ENCODE data around the gene RGS9BP.
A peak's percentile ranks its signal among the peaks of the same experiment; 100 is the strongest.

The RGS9BP gene

GRCh38 chr19:32674931-32675719, 523 bp upstream of the RGS9BP start, which contains the start of gene ANKRD27:
ANKRD27 (minus strand) TSS chr19:32675180; CDS start chr19:32659015, 16,165 bp downstream.
- Mint-ChIP-seq H3K9me3 (no peaks in the 10 kb centered on the region), H3K4me3 (peak within 1 kb of the TSS; percentile 90), H3K36me3 (ENCODE audit: low read depth) (peaks cover 13% of the 10 kb centered on the region), H3K27me3 (peaks cover 44% of the 10 kb centered on the region), H3K4me1 (ENCODE audit: low read depth) (peaks cover 44% of the 10 kb centered on the region), H3K27ac (peak within 1 kb of the TSS; percentile 75)
- intact Hi-C loops (cut with micrococcal nuclease): loop anchor here (1.0 to 5.0 kb wide), 2 partner anchors 17 to 93 kb away; partner anchors contain the start of gene PDCD5

- Mint-ChIP-seq H3K27ac (peak overlapping the region; percentile 75), H3K4me1 (ENCODE audit: low read depth) (peaks cover 40% of the 10 kb centered on the region), H3K9me3 (no peaks in the 10 kb centered on the region), H3K4me3 (peak overlapping the region; percentile 80), H3K36me3 (ENCODE audit: low read depth) (peaks cover 12% of the 10 kb centered on the region), H3K27me3 (peaks cover 46% of the 10 kb centered on the region)
- intact Hi-C loops (cut with micrococcal nuclease): no loop called here
Observed at GRCh38 chr19:32676186-32676894, 692 bp downstream of the RGS9BP start.

GRCh38 chr19:32676895-32677359, 1.3 kb downstream of the RGS9BP start:
- Mint-ChIP-seq H3K4me1 (ENCODE audit: low read depth) (peaks cover 37% of the 10 kb centered on the region), H3K27me3 (peaks cover 46% of the 10 kb centered on the region), H3K27ac (no peak overlapping the region), H3K9me3 (no peaks in the 10 kb centered on the region), H3K4me3 (no peak overlapping the region), H3K36me3 (ENCODE audit: low read depth) (peaks cover 12% of the 10 kb centered on the region)
- intact Hi-C loops (cut with micrococcal nuclease): no loop called here

DNA sequence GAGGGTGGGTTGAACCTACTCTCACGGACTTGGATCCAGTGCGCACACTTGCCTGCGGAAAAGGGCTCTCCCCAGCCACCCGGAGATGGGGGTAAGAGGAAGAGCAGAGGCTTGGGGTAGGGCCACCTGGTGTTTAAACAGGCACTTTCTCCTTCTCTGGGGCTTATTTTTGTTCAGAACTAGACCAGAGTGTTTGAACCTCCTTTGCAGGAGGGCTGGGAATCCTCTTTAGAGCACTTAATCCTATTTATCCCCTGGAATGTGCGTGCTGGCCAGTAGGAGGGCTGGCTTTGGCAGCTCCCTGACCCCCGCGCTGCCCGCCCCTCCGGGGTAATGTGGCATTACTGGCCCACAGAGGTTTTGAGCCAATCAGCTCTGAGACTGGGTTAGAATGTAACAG, 2.0 kb downstream of the RGS9BP start:
- Mint-ChIP-seq H3K9me3 (no peaks in the 10 kb centered on the region), H3K36me3 (ENCODE audit: low read depth) (peaks cover 12% of the 10 kb centered on the region), H3K27me3 (peaks cover 46% of the 10 kb centered on the region), H3K4me3 (no peak overlapping the region), H3K27ac (no peak overlapping the region), H3K4me1 (ENCODE audit: low read depth) (peaks cover 29% of the 10 kb centered on the region)
- intact Hi-C loops (cut with micrococcal nuclease): no loop called here

DNA sequence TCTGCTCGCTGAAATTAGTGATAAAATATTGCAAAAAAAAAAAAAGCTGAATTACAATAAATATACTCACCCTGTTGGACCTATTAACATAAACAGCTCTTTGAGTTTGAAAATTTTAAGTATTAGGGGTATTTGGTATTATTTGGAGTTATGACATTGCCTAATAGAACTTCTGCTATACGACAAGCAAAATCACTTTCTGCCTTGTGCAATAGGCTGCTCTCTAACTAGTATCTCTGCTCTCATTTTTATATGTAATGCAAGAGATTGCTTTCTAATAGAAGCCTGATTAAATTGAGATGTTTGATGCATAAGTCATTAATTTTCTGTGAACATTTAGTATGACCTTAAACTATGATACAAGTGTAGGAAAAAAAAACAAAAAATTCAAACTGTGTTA, 5.3 kb downstream of the RGS9BP start:
- no peak overlapping the region for H3K27ac Mint-ChIP-seq
- H3K36me3 Mint-ChIP-seq (ENCODE audit: low read depth): no peaks in the 10 kb centered on the region
- H3K4me3 Mint-ChIP-seq: no peak overlapping the region
- peaks cover 32% of the 10 kb centered on the region for H3K27me3 Mint-ChIP-seq
- no peaks in the 10 kb centered on the region for H3K9me3 Mint-ChIP-seq
- intact Hi-C loops (cut with micrococcal nuclease): no loop called here
- H3K4me1 Mint-ChIP-seq (ENCODE audit: low read depth): peaks cover 6% of the 10 kb centered on the region

- intact Hi-C loops (cut with micrococcal nuclease): no loop called here
- no peaks in the 10 kb centered on the region for H3K9me3 Mint-ChIP-seq
- H3K27me3 Mint-ChIP-seq: peaks cover 20% of the 10 kb centered on the region
- H3K36me3 Mint-ChIP-seq (ENCODE audit: low read depth): peaks cover 11% of the 10 kb centered on the region
- H3K4me3 Mint-ChIP-seq: no peak overlapping the region
- H3K27ac Mint-ChIP-seq: no peak overlapping the region
- peaks cover under 1% of the 10 kb centered on the region for H3K4me1 Mint-ChIP-seq (ENCODE audit: low read depth)
Observed at GRCh38 chr19:32682317-32682716, 6.7 kb downstream of the RGS9BP start.

- H3K27ac Mint-ChIP-seq: no peak overlapping the region
- H3K9me3 Mint-ChIP-seq: no peaks in the 10 kb centered on the region
- H3K4me1 Mint-ChIP-seq (ENCODE audit: low read depth): peaks cover 19% of the 10 kb centered on the region
- H3K4me3 Mint-ChIP-seq: no peak overlapping the region
- peaks cover 11% of the 10 kb centered on the region for H3K36me3 Mint-ChIP-seq (ENCODE audit: low read depth)
- intact Hi-C loops (cut with micrococcal nuclease): no loop called here
- no peaks in the 10 kb centered on the region for H3K27me3 Mint-ChIP-seq
Observed at GRCh38 chr19:32686847-32687475, 11.3 kb downstream of the RGS9BP start.

GRCh38 chr19:32687681-32688080, 12.0 kb downstream of the RGS9BP start:
- no peak overlapping the region for H3K4me3 Mint-ChIP-seq
- peaks cover 18% of the 10 kb centered on the region for H3K36me3 Mint-ChIP-seq (ENCODE audit: low read depth)
- peaks cover 21% of the 10 kb centered on the region for H3K4me1 Mint-ChIP-seq (ENCODE audit: low read depth)
- no peaks in the 10 kb centered on the region for H3K27me3 Mint-ChIP-seq
- no peaks in the 10 kb centered on the region for H3K9me3 Mint-ChIP-seq
- intact Hi-C loops (cut with micrococcal nuclease): no loop called here
- H3K27ac Mint-ChIP-seq: no peak overlapping the region

GRCh38 chr19:32688311-32688710, 12.7 kb downstream of the RGS9BP start:
- no peaks in the 10 kb centered on the region for H3K27me3 Mint-ChIP-seq
- H3K9me3 Mint-ChIP-seq: no peaks in the 10 kb centered on the region
- H3K27ac Mint-ChIP-seq: no peak overlapping the region
- H3K36me3 Mint-ChIP-seq (ENCODE audit: low read depth): peaks cover 24% of the 10 kb centered on the region
- peaks cover 28% of the 10 kb centered on the region for H3K4me1 Mint-ChIP-seq (ENCODE audit: low read depth)
- intact Hi-C loops (cut with micrococcal nuclease): no loop called here
- no peak overlapping the region for H3K4me3 Mint-ChIP-seq

- no peaks in the 10 kb centered on the region for H3K27me3 Mint-ChIP-seq
- no peaks in the 10 kb centered on the region for H3K9me3 Mint-ChIP-seq
- intact Hi-C loops (cut with micrococcal nuclease): loop anchor here (5.0 to 10.0 kb wide), 2 partner anchors 94 to 283 kb away; partner anchors contain the start of genes CEP89 and FAAP24
- H3K4me1 Mint-ChIP-seq (ENCODE audit: low read depth): peaks cover 58% of the 10 kb centered on the region
- peaks cover 33% of the 10 kb centered on the region for H3K36me3 Mint-ChIP-seq (ENCODE audit: low read depth)
- H3K27ac Mint-ChIP-seq: peak within 1 kb of the TSS; percentile 94
- H3K4me3 Mint-ChIP-seq: peak within 1 kb of the TSS; percentile 86
Observed at GRCh38 chr19:32691291-32691951, 15.8 kb downstream of the RGS9BP start, which contains the start of gene NUDT19. NUDT19 (plus strand) TSS chr19:32691821; CDS start chr19:32691961, 140 bp downstream.

DNA sequence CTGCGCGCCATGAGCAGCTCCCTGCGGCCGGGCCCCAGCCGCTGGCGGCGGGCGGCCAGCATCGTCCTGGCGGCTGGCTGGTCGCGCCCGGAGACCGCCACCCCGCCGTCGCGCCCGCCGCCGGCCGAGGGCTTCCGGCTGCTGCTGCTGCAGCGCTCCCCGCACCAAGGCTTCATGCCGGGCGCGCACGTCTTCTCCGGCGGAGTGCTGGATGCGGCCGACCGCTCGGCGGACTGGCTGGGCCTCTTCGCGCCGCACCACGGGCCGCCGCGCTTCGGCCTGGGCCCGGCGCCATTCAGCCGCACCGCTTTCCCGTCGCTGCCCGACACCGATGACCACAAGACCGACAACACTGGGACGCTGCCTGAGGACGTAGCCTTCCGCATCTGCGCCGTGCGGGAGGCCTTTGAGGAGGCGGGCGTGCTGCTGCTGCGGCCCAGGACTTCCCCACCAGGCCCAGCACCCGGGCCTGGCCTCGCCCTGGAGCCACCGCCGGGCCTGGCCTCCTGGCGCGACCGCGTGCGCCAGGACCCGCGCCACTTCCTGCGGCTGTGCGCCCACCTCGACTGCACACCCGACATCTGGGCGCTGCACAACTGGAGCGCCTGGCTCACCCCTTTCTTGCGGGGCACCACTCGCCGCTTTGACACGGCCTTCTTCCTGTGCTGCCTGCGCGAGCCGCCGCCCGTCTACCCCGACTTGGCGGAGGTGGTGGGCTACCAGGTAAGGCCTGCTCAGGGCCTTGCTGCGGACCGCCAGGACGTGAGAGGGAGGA, 16.5 kb downstream of the RGS9BP start:
- H3K4me1 Mint-ChIP-seq (ENCODE audit: low read depth): peaks cover 65% of the 10 kb centered on the region
- intact Hi-C loops (cut with micrococcal nuclease): loop anchor here (1.0 to 10.0 kb wide), 3 partner anchors 17 to 283 kb away; partner anchors contain the start of genes ANKRD27, CEP89, FAAP24 and RGS9BP
- H3K27me3 Mint-ChIP-seq: no peaks in the 10 kb centered on the region
- no peaks in the 10 kb centered on the region for H3K9me3 Mint-ChIP-seq
- peaks cover 26% of the 10 kb centered on the region for H3K36me3 Mint-ChIP-seq (ENCODE audit: low read depth)
- peak overlapping the region; percentile 94 for H3K27ac Mint-ChIP-seq
- H3K4me3 Mint-ChIP-seq: peak overlapping the region; percentile 86

GRCh38 chr19:32692727-32693061, 17.0 kb downstream of the RGS9BP start:
- Mint-ChIP-seq H3K4me1 (ENCODE audit: low read depth) (peaks cover 71% of the 10 kb centered on the region), H3K27ac (peak overlapping the region; percentile 94), H3K36me3 (ENCODE audit: low read depth) (peaks cover 30% of the 10 kb centered on the region), H3K4me3 (peak overlapping the region; percentile 86), H3K27me3 (no peaks in the 10 kb centered on the region), H3K9me3 (no peaks in the 10 kb centered on the region)
- intact Hi-C loops (cut with micrococcal nuclease): loop anchor here (1.0 to 10.0 kb wide), 3 partner anchors 17 to 282 kb away; partner anchors contain the start of genes ANKRD27, CEP89, FAAP24 and RGS9BP
